Measurements from ENCODE around the gene GMIP.

GMIP gene

GRCh38 chr19:19630426-19630825 is 13.0 kb downstream of the GMIP start:
- Histone ChIP-seq H3K79me2 (ENCODE audit: control insufficient read depth, low read length) (no peaks in the 10 kb centered on the region), H3F3A (ENCODE audit: control insufficient read depth, insufficient read depth) (peaks cover 3% of the 10 kb centered on the region; the same call in 1 of the 2 replicates), H3K36me3 (ENCODE audit: control insufficient read depth, low read length) (peaks cover 44% of the 10 kb centered on the region), H4K20me1 (ENCODE audit: control insufficient read depth, insufficient read depth, low read depth, low read length) (no peaks in the 10 kb centered on the region), H3K27ac (ENCODE audit: low read depth, low read length) (no peak overlapping the region), H3K4me1 (ENCODE audit: control insufficient read depth, low read length) (peaks cover 16% of the 10 kb centered on the region), H3K9me3 (ENCODE audit: control insufficient read depth, insufficient read depth, low read length) (no peaks in the 10 kb centered on the region), H3K9me2 (replicated peaks; ENCODE audit: control insufficient read depth, low read length) (no peaks in the 10 kb centered on the region), H3K4me2 (ENCODE audit: low read length) (no peak overlapping the region), H3K27me3 (ENCODE audit: control insufficient read depth, low read length) (no peaks in the 10 kb centered on the region), H3K4me3 (ENCODE audit: low read length) (no peak overlapping the region)
- TF ChIP-seq EZH2phosphoT487 (IDR thresholded peaks at IDR 0.05; ENCODE audit: borderline replicate concordance, low read length) (no peak), CTCF (IDR thresholded peaks at IDR 0.05; ENCODE audit: low read depth, low read length, poor library complexity, severe bottlenecking) (no peak)

- H3K9me3 ChIP-seq (ENCODE audit: control insufficient read depth, insufficient read depth, low read length) = no peaks in the 10 kb centered on the region
- H3K36me3 ChIP-seq (ENCODE audit: control insufficient read depth, low read length) = peaks cover 40% of the 10 kb centered on the region
- H3K79me2 ChIP-seq (ENCODE audit: control insufficient read depth, low read length) = no peaks in the 10 kb centered on the region
- no peaks in the 10 kb centered on the region for H3K9me2 ChIP-seq (replicated peaks; ENCODE audit: control insufficient read depth, low read length)
- H4K20me1 ChIP-seq (ENCODE audit: control insufficient read depth, insufficient read depth, low read depth, low read length) = no peaks in the 10 kb centered on the region
- H3K4me3 ChIP-seq (ENCODE audit: low read length) = no peak overlapping the region
- TF ChIP-seq CTCF (IDR thresholded peaks at IDR 0.05; ENCODE audit: low read depth, low read length, poor library complexity, severe bottlenecking) (no peak), EZH2phosphoT487 (IDR thresholded peaks at IDR 0.05; ENCODE audit: borderline replicate concordance, low read length) (no peak)
- peaks cover 16% of the 10 kb centered on the region for H3K4me1 ChIP-seq (ENCODE audit: control insufficient read depth, low read length)
- H3K4me2 ChIP-seq (ENCODE audit: low read length) = no peak overlapping the region
- H3K27me3 ChIP-seq (ENCODE audit: control insufficient read depth, low read length) = no peaks in the 10 kb centered on the region
- H3F3A ChIP-seq (ENCODE audit: control insufficient read depth, insufficient read depth) = peaks cover 3% of the 10 kb centered on the region; the same call in 1 of the 2 replicates
- no peak overlapping the region for H3K27ac ChIP-seq (ENCODE audit: low read depth, low read length)
Measured at GRCh38 chr19:19630062-19630414, 13.4 kb downstream of the GMIP start.

DNA sequence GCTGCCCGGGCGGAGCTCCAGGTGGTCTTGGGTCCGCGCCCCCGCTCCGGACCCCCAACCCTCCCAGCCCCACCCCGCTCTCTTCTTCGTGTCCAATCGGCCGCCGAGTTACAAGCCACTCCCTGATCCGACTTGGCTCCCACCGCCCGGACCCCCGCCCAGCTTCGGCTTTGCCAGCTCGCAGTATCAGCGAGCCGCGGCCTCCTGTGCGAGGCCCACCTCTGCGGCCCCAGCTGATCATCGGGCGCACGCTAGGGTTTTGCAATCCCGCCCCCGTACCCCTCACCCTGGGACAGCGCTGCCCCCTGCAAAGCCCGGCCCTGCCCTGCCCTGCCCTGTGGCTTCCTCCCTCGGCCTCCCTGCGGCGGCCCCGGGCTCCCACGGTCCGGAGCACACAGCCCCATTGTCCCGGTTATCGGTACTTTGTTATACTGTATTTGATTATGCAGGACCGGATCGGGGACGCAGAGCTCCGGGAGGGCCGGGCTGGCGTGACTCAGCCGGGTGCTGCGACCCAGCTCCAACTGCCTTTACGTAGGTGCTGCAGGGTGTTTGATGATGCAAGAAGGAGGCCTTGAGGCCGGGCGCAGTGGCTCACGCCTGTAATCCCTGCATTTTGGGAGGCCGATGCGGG is 14.8 kb downstream of the GMIP start:
- no peaks in the 10 kb centered on the region for H3K79me2 ChIP-seq (ENCODE audit: control insufficient read depth, low read length)
- peaks cover 21% of the 10 kb centered on the region for H3K4me1 ChIP-seq (ENCODE audit: control insufficient read depth, low read length)
- peaks cover 3% of the 10 kb centered on the region; the same call in 1 of the 2 replicates for H3F3A ChIP-seq (ENCODE audit: control insufficient read depth, insufficient read depth)
- H3K4me3 ChIP-seq (ENCODE audit: low read length) = peak overlapping the region; percentile 86
- H3K9me3 ChIP-seq (ENCODE audit: control insufficient read depth, insufficient read depth, low read length) = no peaks in the 10 kb centered on the region
- no peaks in the 10 kb centered on the region for H3K27me3 ChIP-seq (ENCODE audit: control insufficient read depth, low read length)
- peaks cover 28% of the 10 kb centered on the region for H3K36me3 ChIP-seq (ENCODE audit: control insufficient read depth, low read length)
- TF ChIP-seq EZH2phosphoT487 (IDR thresholded peaks at IDR 0.05; ENCODE audit: borderline replicate concordance, low read length) = no peak
- TF ChIP-seq CTCF (IDR thresholded peaks at IDR 0.05; ENCODE audit: low read depth, low read length, poor library complexity, severe bottlenecking) = no peak
- H3K9me2 ChIP-seq (replicated peaks; ENCODE audit: control insufficient read depth, low read length) = no peaks in the 10 kb centered on the region
- peak overlapping the region; percentile 12; the same call in 1 of the 2 replicates for H3K27ac ChIP-seq (ENCODE audit: low read depth, low read length)
- H3K4me2 ChIP-seq (ENCODE audit: low read length) = peak overlapping the region; percentile 90
- H4K20me1 ChIP-seq (ENCODE audit: control insufficient read depth, insufficient read depth, low read depth, low read length) = no peaks in the 10 kb centered on the region
